ENCODE results near the gene SRSF4.

The SRSF4 gene

DNA sequence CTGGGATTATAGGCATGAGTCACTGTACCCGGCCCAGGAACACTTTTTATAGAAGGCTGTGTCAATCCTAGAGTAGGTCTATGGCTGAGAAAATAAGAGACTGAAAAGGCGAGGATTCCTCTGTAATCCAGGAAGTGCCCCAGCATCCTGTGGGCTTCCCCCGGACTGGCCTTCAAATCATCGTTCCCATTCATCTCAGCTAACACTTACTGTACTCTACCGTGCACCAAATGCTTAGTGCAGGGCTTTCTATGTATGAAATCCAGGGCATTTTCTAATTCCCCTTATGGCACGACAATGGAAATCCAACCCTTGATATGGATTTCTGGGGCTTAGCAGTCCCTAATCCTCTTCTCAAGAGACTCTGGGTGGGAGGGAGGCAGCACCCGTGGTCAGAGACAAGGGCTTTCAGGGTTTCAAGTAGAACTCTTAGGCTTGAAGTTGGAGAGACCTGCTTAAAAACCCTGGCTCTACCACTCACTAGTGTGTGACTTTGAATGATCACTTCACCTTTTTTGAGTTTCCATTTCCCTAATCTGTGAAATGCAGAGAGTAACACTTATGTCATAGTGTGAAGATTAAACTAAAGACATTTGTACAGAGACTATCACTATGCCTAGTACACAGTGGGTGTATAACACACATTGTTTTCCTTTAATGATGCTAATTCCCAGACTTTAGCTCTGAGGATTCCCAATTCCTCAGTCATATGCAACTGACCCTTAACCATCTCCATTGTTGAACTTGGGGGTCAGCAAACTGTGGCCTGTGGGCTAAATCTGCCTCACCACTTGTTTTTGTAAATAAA is 28.8 kb upstream of the SRSF4 start:
- Histone ChIP-seq H2AFZ (ENCODE audit: low read depth, low read length) (no peak overlapping the region), H3K9me3 (ENCODE audit: insufficient read depth, low read length, severe bottlenecking) (no peaks in the 10 kb centered on the region), H3K79me2 (ENCODE audit: insufficient read depth, low read length) (no peaks in the 10 kb centered on the region), H3K4me2 (ENCODE audit: insufficient read depth, low read length) (no peak overlapping the region), H3K4me1 (ENCODE audit: insufficient read depth, low read length) (no peaks in the 10 kb centered on the region), H4K20me1 (ENCODE audit: insufficient read depth, low read length) (no peaks in the 10 kb centered on the region), H3K9ac (ENCODE audit: low read depth, low read length) (no peak overlapping the region), H3K36me3 (ENCODE audit: insufficient read depth, low read length) (peaks cover 59% of the 10 kb centered on the region), H3K27me3 (ENCODE audit: insufficient read depth, low read length, poor library complexity) (no peaks in the 10 kb centered on the region), H3K27ac (ENCODE audit: low read length) (no peak overlapping the region), H3K4me3 (ENCODE audit: low read depth in 1 of 2, low read length in 2 of 2) (no peak overlapping the region)
- DNase-seq, result no peak
- ATAC-seq (ENCODE audit: insufficient read depth, low read depth), result no peak
- TF ChIP-seq CTCF (IDR thresholded peaks at IDR 0.05; ENCODE audit: borderline replicate concordance, extremely low read depth, low read length, poor library complexity, severe bottlenecking), result no peak
- no peak for TF ChIP-seq EZH2 (IDR thresholded peaks at IDR 0.05; ENCODE audit: borderline replicate concordance, low read depth, low read length, severe bottlenecking)

DNA sequence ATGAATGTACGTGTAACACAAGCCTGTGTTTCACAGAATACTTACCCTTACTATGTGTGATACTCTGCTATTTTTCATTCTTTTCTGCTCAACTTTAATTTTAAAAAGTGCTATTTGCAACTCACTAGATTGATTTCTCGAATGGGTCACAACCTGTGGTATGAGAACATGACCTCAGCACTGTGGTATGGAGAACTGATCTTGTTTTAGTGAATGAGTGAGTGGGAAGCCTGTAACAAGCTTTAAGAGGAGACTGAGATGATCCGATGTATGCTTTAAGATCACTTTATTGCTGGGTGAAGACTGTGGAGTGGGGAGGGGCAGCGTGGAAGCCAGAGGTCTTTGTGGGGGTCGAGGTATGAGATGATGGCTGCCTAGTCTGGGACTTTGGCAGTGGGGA is 27.5 kb upstream of the SRSF4 start:
- H4K20me1 ChIP-seq (ENCODE audit: insufficient read depth, low read length), result no peaks in the 10 kb centered on the region
- no peaks in the 10 kb centered on the region for H3K79me2 ChIP-seq (ENCODE audit: insufficient read depth, low read length)
- TF ChIP-seq CTCF (IDR thresholded peaks at IDR 0.05; ENCODE audit: borderline replicate concordance, extremely low read depth, low read length, poor library complexity, severe bottlenecking), result no peak
- TF ChIP-seq EZH2 (IDR thresholded peaks at IDR 0.05; ENCODE audit: borderline replicate concordance, low read depth, low read length, severe bottlenecking), result no peak
- no peak overlapping the region for H3K9ac ChIP-seq (ENCODE audit: low read depth, low read length)
- ATAC-seq (ENCODE audit: insufficient read depth, low read depth), result no peak
- no peak overlapping the region for H3K4me2 ChIP-seq (ENCODE audit: insufficient read depth, low read length)
- peaks cover 54% of the 10 kb centered on the region for H3K36me3 ChIP-seq (ENCODE audit: insufficient read depth, low read length)
- no peak for DNase-seq
- no peaks in the 10 kb centered on the region for H3K27me3 ChIP-seq (ENCODE audit: insufficient read depth, low read length, poor library complexity)
- no peaks in the 10 kb centered on the region for H3K9me3 ChIP-seq (ENCODE audit: insufficient read depth, low read length, severe bottlenecking)
- no peak overlapping the region for H3K4me3 ChIP-seq (ENCODE audit: low read depth in 1 of 2, low read length in 2 of 2)
- H3K27ac ChIP-seq (ENCODE audit: low read length), result no peak overlapping the region
- H2AFZ ChIP-seq (ENCODE audit: low read depth, low read length), result no peak overlapping the region
- no peaks in the 10 kb centered on the region for H3K4me1 ChIP-seq (ENCODE audit: insufficient read depth, low read length)

- Histone ChIP-seq H3K79me2 (ENCODE audit: insufficient read depth, low read length) (no peaks in the 10 kb centered on the region), H3K27ac (ENCODE audit: low read length) (no peak overlapping the region), H3K4me1 (ENCODE audit: insufficient read depth, low read length) (no peaks in the 10 kb centered on the region), H4K20me1 (ENCODE audit: insufficient read depth, low read length) (no peaks in the 10 kb centered on the region), H3K9ac (ENCODE audit: low read depth, low read length) (no peak overlapping the region), H3K36me3 (ENCODE audit: insufficient read depth, low read length) (peaks cover 53% of the 10 kb centered on the region), H3K9me3 (ENCODE audit: insufficient read depth, low read length, severe bottlenecking) (no peaks in the 10 kb centered on the region), H3K4me3 (ENCODE audit: low read depth in 1 of 2, low read length in 2 of 2) (no peak overlapping the region), H2AFZ (ENCODE audit: low read depth, low read length) (no peak overlapping the region), H3K27me3 (ENCODE audit: insufficient read depth, low read length, poor library complexity) (no peaks in the 10 kb centered on the region), H3K4me2 (ENCODE audit: insufficient read depth, low read length) (no peak overlapping the region)
- TF ChIP-seq CTCF (IDR thresholded peaks at IDR 0.05; ENCODE audit: borderline replicate concordance, extremely low read depth, low read length, poor library complexity, severe bottlenecking), result no peak
- ATAC-seq (ENCODE audit: insufficient read depth, low read depth) (no peak), DNase-seq (no peak)
Observed at GRCh38 chr1:29208442-29208841, 26.7 kb upstream of the SRSF4 start.

All from DND-41 (cell line).